Dedifferentiated amniotic fluid mesenchymal stem cell (primary cell): ENCODE data around the gene POU2F2.

Experiments used
- DNase-seq: peaks from one replicate; pipeline ENCODE4 v3.0.0-alpha.2; 2016; ENCODE audit errors: extremely low spot score

POU2F2 gene

GRCh38 chr19:42154471-42155323 is 22.5 kb upstream of the POU2F2 start:
- DNase-seq, result no peak

- no peak for DNase-seq
Observed at GRCh38 chr19:42153672-42154433, 21.6 kb upstream of the POU2F2 start.

- no peak for DNase-seq
Observed at GRCh38 chr19:42152910-42153671, 20.8 kb upstream of the POU2F2 start.

- DNase-seq, result no peak
Observed at GRCh38 chr19:42151782-42152684, 19.8 kb upstream of the POU2F2 start.

GRCh38 chr19:42150911-42151361 is 18.7 kb upstream of the POU2F2 start:
- no peak for DNase-seq

GRCh38 chr19:42150364-42150763 is 18.1 kb upstream of the POU2F2 start:
- no peak for DNase-seq

GRCh38 chr19:42149447-42150202 is 17.4 kb upstream of the POU2F2 start:
- no peak for DNase-seq

- DNase-seq, result no peak
Observed at GRCh38 chr19:42148266-42148665, 16.0 kb upstream of the POU2F2 start.

GRCh38 chr19:42143341-42144234 is 11.3 kb upstream of the POU2F2 start:
- DNase-seq, result no peak

- peak; percentile 32 for DNase-seq
Observed at GRCh38 chr19:42140125-42140754, 8.0 kb upstream of the POU2F2 start.

GRCh38 chr19:42134535-42135070 is 2.4 kb upstream of the POU2F2 start:
- DNase-seq, result no peak

- DNase-seq, result no peak
Observed at GRCh38 chr19:42132851-42133528, 744 bp upstream of the POU2F2 start.

- no peak for DNase-seq
Observed at GRCh38 chr19:42131149-42132029, 857 bp downstream of the POU2F2 start.

GRCh38 chr19:42130254-42130573 is 2.0 kb downstream of the POU2F2 start:
- no peak for DNase-seq

GRCh38 chr19:42129399-42130253 is 2.6 kb downstream of the POU2F2 start:
- DNase-seq, result peak; percentile 31

GRCh38 chr19:42126574-42126973 is 5.7 kb downstream of the POU2F2 start:
- DNase-seq, result no peak
